T-helper 17 cell (primary cell): Measurements from ENCODE around the gene DELE1. TPM values are rescaled to one million over a fixed set of nuclear protein-coding genes. Genes with fewer than 3 reads are reported as not detected.

Source experiments
- ATAC-seq: fragments of 150-1000 bp; cut with Tn5 transposase; 2 replicates; pipeline ENCODE4 v1.10.0; 2021; ENCODE audit warnings: mild to moderate bottlenecking, moderate library complexity
- DNase-seq, 3 donors: peaks; one replicate each; pipeline versions ENCODE4 v3.0.0 to v3.0.0-alpha.2; 2020 to 2021
- H3K9me3 ChIP-seq: one replicate; pipeline ENCODE4 v1.7.0; 2013; ENCODE audit warnings: low read length, mild to moderate bottlenecking; ENCODE audit not compliant: control insufficient read depth, poor library complexity, severe bottlenecking
- H3K27ac Mint-ChIP-seq: one replicate; pipeline ENCODE4 v1.8.0; 2022; ENCODE audit warnings: mild to moderate bottlenecking, moderate library complexity, mixed read lengths
- H3K27me3 Mint-ChIP-seq: one replicate; pipeline ENCODE4 v1.8.0; 2022; ENCODE audit warnings: mixed read lengths
- H3K36me3 Mint-ChIP-seq: one replicate; pipeline ENCODE4 v1.8.0; 2022; ENCODE audit warnings: low read depth, mixed read lengths
- H3K4me1 Mint-ChIP-seq: one replicate; pipeline ENCODE4 v1.8.0; 2022; ENCODE audit warnings: mild to moderate bottlenecking, mixed read lengths
- H3K4me3 Mint-ChIP-seq: one replicate; pipeline ENCODE4 v1.8.0; 2022; ENCODE audit warnings: mild to moderate bottlenecking, moderate library complexity, mixed read lengths
- total RNA-seq, 4 donors: library from RNA in 2 of 4; stranded (reverse) in 2 of 4; gene quantifications; one replicate each; pipeline ENCODE4 v1.2.3 and lab custom pipeline; 2022 to 2026

DELE1 gene
- total RNA-seq, result 10 to 100 TPM; 76.6 to 86.7 TPM
- total RNA-seq (lab: John Stamatoyannopoulos, UW), result 71.8 to 116 reads per million in 2 donors

GRCh38 chr5:141923448-141924313 lies at the start of gene DELE1:
TSS of gene DELE1 (plus strand) at chr5:141923871. CDS start at chr5:141923942, 71 bp downstream.
- Mint-ChIP-seq H3K36me3 (peaks cover 4% of the 10 kb centered on the region), H3K27ac (peak within 1 kb of the TSS; percentile 98), H3K4me3 (peak within 1 kb of the TSS; percentile 92), H3K27me3 (no peaks in the 10 kb centered on the region), H3K4me1 (peaks cover 35% of the 10 kb centered on the region)
- no peaks in the 10 kb centered on the region for H3K9me3 ChIP-seq
- ATAC-seq (peak; percentile 95), DNase-seq (peak; percentile 79 to 81 (median 80))

GRCh38 chr5:141873933-141874261 lies 49.8 kb upstream of the DELE1 start:
- no peaks in the 10 kb centered on the region for H3K9me3 ChIP-seq
- H3K4me3 Mint-ChIP-seq, result no peak overlapping the region
- H3K27ac Mint-ChIP-seq, result no peak overlapping the region
- no peak for DNase-seq
- H3K4me1 Mint-ChIP-seq, result peaks cover 18% of the 10 kb centered on the region
- ATAC-seq, result no peak
- H3K27me3 Mint-ChIP-seq, result peaks cover 77% of the 10 kb centered on the region
- H3K36me3 Mint-ChIP-seq, result peaks cover 8% of the 10 kb centered on the region

GRCh38 chr5:141874262-141874964 lies 49.3 kb upstream of the DELE1 start:
- DNase-seq (no peak), ATAC-seq (no peak)
- H3K4me3 Mint-ChIP-seq, result no peak overlapping the region
- peaks cover 11% of the 10 kb centered on the region for H3K36me3 Mint-ChIP-seq
- peaks cover 23% of the 10 kb centered on the region for H3K4me1 Mint-ChIP-seq
- H3K27me3 Mint-ChIP-seq, result peaks cover 77% of the 10 kb centered on the region
- H3K9me3 ChIP-seq, result no peaks in the 10 kb centered on the region
- no peak overlapping the region for H3K27ac Mint-ChIP-seq

- Mint-ChIP-seq H3K4me3 (peak overlapping the region; percentile 53), H3K4me1 (peaks cover 28% of the 10 kb centered on the region), H3K27me3 (peaks cover 77% of the 10 kb centered on the region), H3K36me3 (peaks cover 11% of the 10 kb centered on the region), H3K27ac (no peak overlapping the region)
- no peak for DNase-seq
- no peaks in the 10 kb centered on the region for H3K9me3 ChIP-seq
- no peak for ATAC-seq
Observed at GRCh38 chr5:141875022-141875740, 48.5 kb upstream of the DELE1 start.

- peaks cover 9% of the 10 kb centered on the region for H3K36me3 Mint-ChIP-seq
- H3K4me1 Mint-ChIP-seq, result peaks cover 32% of the 10 kb centered on the region
- ATAC-seq, result no peak
- no peaks in the 10 kb centered on the region for H3K9me3 ChIP-seq
- H3K4me3 Mint-ChIP-seq, result peak overlapping the region; percentile 87
- no peak overlapping the region for H3K27ac Mint-ChIP-seq
- no peak for DNase-seq
- H3K27me3 Mint-ChIP-seq, result peaks cover 77% of the 10 kb centered on the region
Observed at GRCh38 chr5:141875795-141876627, 47.7 kb upstream of the DELE1 start.

- Mint-ChIP-seq H3K4me3 (peak overlapping the region; percentile 87), H3K36me3 (peaks cover 9% of the 10 kb centered on the region), H3K27ac (no peak overlapping the region), H3K4me1 (peaks cover 36% of the 10 kb centered on the region), H3K27me3 (peaks cover 79% of the 10 kb centered on the region)
- DNase-seq (no peak), ATAC-seq (no peak)
- H3K9me3 ChIP-seq, result no peaks in the 10 kb centered on the region
Observed at GRCh38 chr5:141876628-141877355, 46.9 kb upstream of the DELE1 start.

GRCh38 chr5:141877356-141878185 lies 46.1 kb upstream of the DELE1 start:
- no peak overlapping the region for H3K27ac Mint-ChIP-seq
- H3K27me3 Mint-ChIP-seq, result peaks cover 79% of the 10 kb centered on the region
- peaks cover 36% of the 10 kb centered on the region for H3K4me1 Mint-ChIP-seq
- no peak for ATAC-seq
- H3K4me3 Mint-ChIP-seq, result peak overlapping the region; percentile 87
- no peaks in the 10 kb centered on the region for H3K9me3 ChIP-seq
- peaks cover 9% of the 10 kb centered on the region for H3K36me3 Mint-ChIP-seq
- no peak for DNase-seq

- peaks cover 9% of the 10 kb centered on the region for H3K36me3 Mint-ChIP-seq
- H3K27me3 Mint-ChIP-seq, result peaks cover 80% of the 10 kb centered on the region
- DNase-seq (peak in 2 of 3 donors; percentile 31 to 33), ATAC-seq (peak; percentile 25)
- H3K4me1 Mint-ChIP-seq, result peaks cover 36% of the 10 kb centered on the region
- no peaks in the 10 kb centered on the region for H3K9me3 ChIP-seq
- H3K27ac Mint-ChIP-seq, result peak within 1 kb of the TSS; percentile 94
- peak within 1 kb of the TSS; percentile 98 for H3K4me3 Mint-ChIP-seq
Observed at GRCh38 chr5:141878186-141878710, 45.4 kb upstream of the DELE1 start, which contains the start of gene PCDH1. TSS of gene PCDH1 (minus strand) at chr5:141878410. CDS start at chr5:141878262, 148 bp downstream.

- peaks cover 79% of the 10 kb centered on the region for H3K27me3 Mint-ChIP-seq
- ATAC-seq (peak; percentile 91), DNase-seq (peak; percentile 75 to 87 (median 79))
- peak overlapping the region; percentile 98 for H3K4me3 Mint-ChIP-seq
- H3K9me3 ChIP-seq, result no peaks in the 10 kb centered on the region
- peaks cover 9% of the 10 kb centered on the region for H3K36me3 Mint-ChIP-seq
- H3K27ac Mint-ChIP-seq, result peak overlapping the region; percentile 94
- H3K4me1 Mint-ChIP-seq, result peaks cover 36% of the 10 kb centered on the region
Observed at GRCh38 chr5:141878711-141879425, 44.8 kb upstream of the DELE1 start.

GRCh38 chr5:141879426-141879759 lies 44.3 kb upstream of the DELE1 start:
- ATAC-seq (no peak), DNase-seq (no peak)
- H3K27ac Mint-ChIP-seq, result peak overlapping the region; percentile 94
- peaks cover 36% of the 10 kb centered on the region for H3K4me1 Mint-ChIP-seq
- H3K27me3 Mint-ChIP-seq, result peaks cover 79% of the 10 kb centered on the region
- H3K9me3 ChIP-seq, result no peaks in the 10 kb centered on the region
- H3K4me3 Mint-ChIP-seq, result peak overlapping the region; percentile 98
- peaks cover 9% of the 10 kb centered on the region for H3K36me3 Mint-ChIP-seq
